SU-DHL-6 (cell line): Measurements from ENCODE around the gene SERINC5.

ENCODE experiments used
- H2AFZ ChIP-seq: fragments of 200-600 bp; sonication (generic); 2 replicates; pipeline ENCODE4 v1.6.1; 2014; ENCODE audit warnings: low read depth, mild to moderate bottlenecking, moderate library complexity, mixed read lengths, antibody characterized with exemption, low read length; ENCODE audit not compliant: severe bottlenecking
- H3F3A ChIP-seq: fragments of 200-600 bp; shearing (Covaris generic); 2 replicates; pipeline ENCODE4 v1.6.0; 2016; ENCODE audit warnings: antibody characterized with exemption, mild to moderate bottlenecking; ENCODE audit not compliant: insufficient read depth
- H3K27ac ChIP-seq: fragments of 200-600 bp; sonication (generic); 2 replicates; pipeline ENCODE4 v1.5.1; 2016; ENCODE audit warnings: low read depth, mild to moderate bottlenecking, low read length, moderate library complexity, mixed read lengths
- H3K27me3 ChIP-seq: fragments of 200-600 bp; sonication (generic), shearing (Covaris generic); 2 replicates; pipeline ENCODE4 v1.6.0; 2014; ENCODE audit warnings: mild to moderate bottlenecking, low read length
- H3K36me3 ChIP-seq: fragments of 200-600 bp; sonication (generic); 2 replicates; pipeline ENCODE4 v1.6.1; 2014; ENCODE audit warnings: mild to moderate bottlenecking, low read length, mixed read lengths
- H3K4me2 ChIP-seq: fragments of 300-600, 200-600 bp; shearing (Covaris generic), sonication (generic); 2 replicates; pipeline ENCODE4 v1.6.0; 2014; ENCODE audit warnings: low read length, low read depth, mild to moderate bottlenecking; ENCODE audit not compliant: poor library complexity, severe bottlenecking
- H3K4me3 ChIP-seq: fragments of 200-600 bp; sonication (generic); 2 replicates; pipeline ENCODE4 v1.5.1; 2014; ENCODE audit warnings: antibody characterized with exemption, low read length, mild to moderate bottlenecking, mixed read lengths; ENCODE audit not compliant: insufficient read depth, poor library complexity, severe bottlenecking
- H3K79me2 ChIP-seq: fragments of 200-600 bp; sonication (generic); 2 replicates; pipeline ENCODE4 v1.6.1; 2014; ENCODE audit warnings: mild to moderate bottlenecking, low read length, moderate library complexity; ENCODE audit not compliant: insufficient read depth
- H3K9ac ChIP-seq: fragments of 200-600 bp; sonication (generic); 2 replicates; pipeline ENCODE4 v1.7.0; 2014; ENCODE audit warnings: mild to moderate bottlenecking, low read length
- H3K9me2 ChIP-seq: fragments of 200-600 bp; sonication (generic); replicated peaks from 2 replicates; pipeline ENCODE4 v1.6.1; 2014; ENCODE audit warnings: low read length; ENCODE audit not compliant: insufficient read depth
- H3K9me3 ChIP-seq: fragments of 200-600 bp; sonication (generic); 2 replicates; pipeline ENCODE4 v1.6.1; 2014; ENCODE audit warnings: low read length, mixed read lengths; ENCODE audit not compliant: insufficient read depth
- H4K20me1 ChIP-seq: fragments of 200-600 bp; sonication (generic); 2 replicates; pipeline ENCODE4 v1.6.1; 2014; ENCODE audit warnings: low read depth, mild to moderate bottlenecking, antibody characterized with exemption, low read length, moderate library complexity, mixed read lengths
- CTCF ChIP-seq: fragments of 200-600 bp; sonication (generic); IDR thresholded peaks from one replicate; pipeline ENCODE4 v1.5.1; 2017; ENCODE audit warnings: antibody characterized with exemption, mild to moderate bottlenecking, low read length, moderate library complexity; ENCODE audit not compliant: insufficient read depth, poor library complexity, severe bottlenecking
- EZH2phosphoT487 ChIP-seq: fragments of 200-600 bp; sonication (generic), shearing (Covaris generic); conservative IDR thresholded peaks from 2 replicates; pipeline ENCODE4 v1.6.1; 2018; ENCODE audit warnings: mild to moderate bottlenecking, antibody characterized with exemption, low read length, moderate library complexity, mixed read lengths

The SERINC5 gene

GRCh38 chr5:80210014-80210413 is 45.8 kb downstream of the SERINC5 start:
- Histone ChIP-seq H3K9me2 (no peaks in the 10 kb centered on the region), H4K20me1 (peaks cover 9% of the 10 kb centered on the region), H3K27me3 (no peaks in the 10 kb centered on the region), H3K79me2 (peaks cover 100% of the 10 kb centered on the region), H3K4me3 (no peak overlapping the region), H2AFZ (no peak overlapping the region), H3K36me3 (peaks cover 30% of the 10 kb centered on the region; the same call in 1 of the 2 replicates), H3K27ac (no peak overlapping the region), H3F3A (peaks cover 7% of the 10 kb centered on the region; the same call in 1 of the 2 replicates), H3K9me3 (no peaks in the 10 kb centered on the region), H3K9ac (no peak overlapping the region), H3K4me2 (no peak overlapping the region)
- TF ChIP-seq EZH2phosphoT487 (no peak), CTCF (no peak)

GRCh38 chr5:80208381-80208780 is 47.5 kb downstream of the SERINC5 start:
- Histone ChIP-seq H2AFZ (no peak overlapping the region), H3K79me2 (peaks cover 100% of the 10 kb centered on the region), H3K36me3 (peaks cover 40% of the 10 kb centered on the region; the same call in 1 of the 2 replicates), H3K27ac (peak overlapping the region; percentile 21; the same call in 1 of the 2 replicates), H3K4me3 (no peak overlapping the region), H3K9me3 (no peaks in the 10 kb centered on the region), H4K20me1 (peaks cover 4% of the 10 kb centered on the region), H3F3A (peaks cover 12% of the 10 kb centered on the region; the same call in 1 of the 2 replicates), H3K9me2 (no peaks in the 10 kb centered on the region), H3K27me3 (no peaks in the 10 kb centered on the region), H3K9ac (no peak overlapping the region), H3K4me2 (no peak overlapping the region)
- TF ChIP-seq EZH2phosphoT487, result no peak
- TF ChIP-seq CTCF, result no peak

GRCh38 chr5:80207832-80208231 is 48.0 kb downstream of the SERINC5 start:
- no peaks in the 10 kb centered on the region for H3K27me3 ChIP-seq
- no peaks in the 10 kb centered on the region for H3K9me3 ChIP-seq
- H3K36me3 ChIP-seq, result peaks cover 41% of the 10 kb centered on the region
- peaks cover 4% of the 10 kb centered on the region for H4K20me1 ChIP-seq
- H3K4me2 ChIP-seq, result no peak overlapping the region
- no peak overlapping the region for H3K4me3 ChIP-seq
- no peak overlapping the region for H3K9ac ChIP-seq
- no peak overlapping the region for H2AFZ ChIP-seq
- TF ChIP-seq CTCF (no peak), EZH2phosphoT487 (no peak)
- H3K79me2 ChIP-seq, result peaks cover 98% of the 10 kb centered on the region
- H3K9me2 ChIP-seq, result no peaks in the 10 kb centered on the region
- 0 out of 2 replicates have a peak overlapping the region, but pooled peaks have one; percentile 3 for H3K27ac ChIP-seq
- H3F3A ChIP-seq, result peaks cover 12% of the 10 kb centered on the region; the same call in 1 of the 2 replicates
